GM19463 (cell line): ENCODE results near the gene C2orf81.
"Not testable (repeated sequence)": the region's sequence is repeated elsewhere in the genome, so short reads cannot be mapped to it uniquely, and the experiment has no call there.

ENCODE experiments used
- ATAC-seq: cut with Tn5 transposase; IDR thresholded peaks from one replicate; pipeline ENCODE4 v1.9.1; 2021; ENCODE audit warnings: mild to moderate bottlenecking, moderate library complexity; ENCODE audit not compliant: unreplicated experiment

The C2orf81 gene

GRCh38 chr2:74444498-74445318 is 23.3 kb upstream of the C2orf81 start:
- ATAC-seq: no peak

DNA sequence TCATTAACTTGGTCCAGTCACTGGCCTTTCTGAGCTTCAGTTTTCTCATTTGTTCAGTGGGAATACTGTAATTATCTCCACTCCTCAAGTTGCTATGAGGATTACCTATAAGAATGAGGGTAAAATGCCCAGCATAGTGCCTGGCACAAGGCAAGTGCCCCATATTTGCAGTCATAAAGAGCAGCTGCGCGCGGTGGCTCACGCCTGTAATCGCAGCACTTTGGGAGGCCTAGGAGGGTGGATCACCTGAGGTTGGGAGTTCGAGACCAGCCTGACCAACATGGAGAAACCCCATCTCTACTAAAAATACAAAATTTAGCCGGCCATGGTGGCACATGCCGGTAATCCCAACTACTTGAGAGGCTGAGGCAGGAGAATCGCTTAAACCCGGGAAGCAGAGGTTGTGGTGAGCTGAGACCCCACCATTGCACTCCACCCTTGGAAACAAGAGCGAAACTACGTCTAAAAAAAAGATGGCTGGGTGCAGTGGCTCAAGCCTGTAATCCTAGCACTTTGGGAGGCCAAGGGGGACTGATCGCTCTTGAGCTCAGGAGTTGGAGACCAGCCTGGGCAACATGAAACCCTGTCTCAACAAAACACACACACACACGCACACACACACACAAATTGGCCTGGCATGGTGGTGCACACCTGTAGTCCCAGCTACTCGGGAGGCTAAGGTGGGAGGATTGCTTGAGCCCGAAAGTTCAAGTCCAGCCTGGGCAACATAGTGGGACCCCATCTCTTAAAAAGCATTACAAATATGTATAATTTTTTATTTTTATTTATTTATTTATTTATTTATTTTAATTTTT is 21.3 kb upstream of the C2orf81 start:
- not testable (repeated sequence) for ATAC-seq

- peak; percentile 40 for ATAC-seq
Measured at GRCh38 chr2:74441690-74442482, 20.5 kb upstream of the C2orf81 start, which contains the start of gene RTKN. RTKN (minus strand) TSS chr2:74441937; CDS start chr2:74441816, 121 bp downstream.

DNA sequence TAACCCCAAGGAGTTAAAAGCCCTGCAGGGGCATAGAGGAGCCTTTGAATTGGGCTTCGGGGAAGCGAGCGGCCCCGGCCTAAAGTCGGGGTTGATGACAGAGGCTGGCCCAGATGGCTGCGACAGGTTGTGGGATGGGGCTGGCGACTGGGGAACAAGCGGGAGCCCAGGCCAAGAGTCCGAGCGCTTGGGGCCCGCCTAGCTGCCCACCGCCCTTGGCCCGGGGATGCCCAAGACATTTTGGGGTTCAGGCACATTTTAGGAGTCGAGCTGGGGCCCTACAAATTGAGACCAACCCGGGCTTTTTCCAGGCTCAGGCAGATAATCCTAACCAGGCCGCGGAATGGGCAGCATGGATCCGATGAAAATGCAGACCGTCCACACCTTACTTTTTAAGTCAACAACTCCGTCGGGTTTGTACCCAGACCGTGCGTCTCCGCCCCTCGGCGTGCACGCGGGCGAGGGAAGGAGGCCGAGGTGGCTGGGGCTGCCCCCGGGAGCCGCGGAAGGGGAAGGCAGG is 19.8 kb upstream of the C2orf81 start:
- peak; percentile 20 for ATAC-seq

DNA sequence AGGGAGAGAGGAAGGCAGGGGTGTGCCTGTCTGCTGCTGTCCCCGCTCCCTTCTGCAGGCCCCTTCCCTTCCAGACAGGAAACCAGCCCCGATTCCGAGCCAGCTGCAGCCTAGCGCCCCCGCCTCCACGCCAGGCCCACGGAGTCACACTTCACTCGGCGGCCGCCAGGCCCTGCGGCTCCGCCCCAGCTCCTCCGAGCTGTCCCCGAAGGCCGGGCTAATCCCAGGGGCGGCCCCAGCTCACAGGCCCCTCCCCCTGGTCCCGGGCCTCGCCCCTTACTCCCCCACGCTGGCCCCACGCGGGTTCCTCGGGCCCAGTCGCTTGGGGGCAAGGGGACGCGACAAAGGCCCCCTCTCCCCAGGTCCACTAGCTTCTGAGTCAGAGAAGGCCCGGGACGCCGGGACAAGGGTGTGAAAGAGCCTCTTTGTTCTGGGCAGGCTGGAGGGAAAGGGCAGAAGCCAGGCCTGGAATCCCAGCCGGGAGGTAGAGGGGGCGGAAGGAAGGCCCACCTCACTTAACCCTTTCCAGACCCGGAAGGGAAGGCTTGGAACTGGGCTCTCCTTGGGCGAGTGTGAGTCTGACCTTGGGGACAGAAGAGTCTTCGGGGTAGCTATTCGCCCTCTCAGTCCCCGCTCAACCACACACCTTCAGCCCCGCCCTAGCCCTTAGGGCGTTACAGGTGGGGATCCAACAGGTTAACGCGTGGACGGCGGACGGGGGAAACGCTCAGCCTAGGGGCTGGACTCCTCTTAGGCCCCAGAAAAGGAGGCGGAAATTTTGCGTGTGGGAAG is 19.2 kb upstream of the C2orf81 start:
- peak; percentile 82 for ATAC-seq

GRCh38 chr2:74439803-74440377 is 18.5 kb upstream of the C2orf81 start:
- no peak for ATAC-seq

GRCh38 chr2:74439373-74439772 is 18.0 kb upstream of the C2orf81 start:
- no peak for ATAC-seq

- ATAC-seq: no peak
Measured at GRCh38 chr2:74438248-74438647, 16.8 kb upstream of the C2orf81 start.

DNA sequence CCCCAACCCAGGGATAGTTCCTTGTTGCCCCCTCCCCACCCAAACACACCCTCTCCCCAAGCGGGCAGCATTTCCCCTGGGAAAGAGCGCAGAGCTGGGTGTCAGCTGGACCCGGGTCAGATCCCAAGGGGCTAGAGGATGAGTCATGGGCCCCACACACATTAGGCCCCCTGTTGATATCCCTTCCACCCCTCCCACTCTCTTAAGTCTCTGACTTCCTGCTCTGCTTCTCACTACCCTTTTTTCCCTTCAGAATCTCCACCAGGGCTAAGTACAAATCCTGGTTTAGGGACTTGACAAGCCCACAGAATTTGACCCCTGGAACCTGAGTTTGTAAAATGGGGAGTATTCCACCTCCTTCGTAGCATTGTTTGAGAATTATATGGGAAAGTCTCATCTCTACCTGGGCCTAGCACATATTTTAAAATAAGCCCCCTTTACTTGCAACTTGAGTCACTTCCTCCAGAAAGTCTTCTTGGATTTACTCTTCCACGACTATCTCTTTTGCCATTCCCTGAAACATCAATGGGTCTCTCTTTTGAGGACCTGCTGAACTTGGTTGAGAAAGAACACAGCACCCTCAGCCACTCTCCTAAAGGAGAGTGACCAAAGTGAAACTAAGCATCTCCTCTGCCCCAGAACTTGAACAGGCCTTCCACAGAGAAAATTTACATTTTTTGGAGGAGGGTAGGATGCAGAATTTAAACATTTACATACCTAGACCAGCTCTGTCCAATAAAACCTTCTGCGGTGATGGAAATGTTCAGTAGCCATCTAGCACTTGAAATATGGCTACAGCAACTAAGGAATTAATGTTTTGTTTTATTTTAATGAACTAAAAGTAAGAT is 15.7 kb upstream of the C2orf81 start:
- no peak for ATAC-seq

GRCh38 chr2:74436111-74436805 is 14.8 kb upstream of the C2orf81 start:
- no peak for ATAC-seq

DNA sequence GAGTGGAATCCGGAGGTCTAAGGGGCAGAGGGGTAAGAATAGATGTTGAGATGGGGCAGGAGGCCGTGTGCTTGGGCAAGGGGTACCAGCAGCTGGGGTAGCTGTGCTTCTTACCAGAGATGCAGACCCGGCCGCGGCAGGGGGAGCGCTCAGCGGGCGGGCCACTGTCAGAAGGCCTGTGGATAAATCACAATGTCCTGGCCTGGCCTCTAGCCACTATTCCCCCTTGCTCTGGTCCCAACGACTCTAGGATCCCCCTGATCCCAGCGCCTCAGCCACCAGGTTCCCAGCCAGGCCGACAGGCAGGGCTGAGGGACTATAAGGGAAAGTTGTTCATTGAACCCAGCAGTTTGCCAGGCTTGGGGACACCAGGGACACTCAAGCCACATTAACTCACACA is 9.1 kb upstream of the C2orf81 start:
- ATAC-seq: no peak

- ATAC-seq: no peak
Measured at GRCh38 chr2:74429487-74430451, 8.3 kb upstream of the C2orf81 start.

GRCh38 chr2:74428675-74429074 is 7.3 kb upstream of the C2orf81 start:
- ATAC-seq: no peak

DNA sequence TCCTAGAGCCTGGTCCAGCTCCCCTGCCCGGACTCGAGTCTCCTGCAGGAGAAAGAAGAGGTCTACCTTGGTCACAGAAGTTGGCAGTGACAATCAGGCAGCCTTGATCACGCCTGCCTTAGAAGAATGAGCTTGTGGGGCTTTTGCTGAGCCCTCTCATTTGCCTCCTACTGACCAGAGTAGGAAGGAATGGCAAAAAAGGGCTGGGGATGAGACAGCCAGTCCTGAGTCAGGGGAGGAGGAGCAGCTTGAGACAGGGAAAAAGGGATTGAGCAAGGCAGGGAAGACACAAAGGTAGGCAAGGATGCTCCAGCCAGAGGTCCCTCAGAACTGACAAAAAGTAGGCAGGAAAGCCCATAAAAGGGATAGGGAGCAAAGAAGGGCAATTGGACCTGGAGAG is 6.1 kb upstream of the C2orf81 start:
- ATAC-seq: no peak

GRCh38 chr2:74426181-74426758 is 4.9 kb upstream of the C2orf81 start:
- ATAC-seq: no peak

DNA sequence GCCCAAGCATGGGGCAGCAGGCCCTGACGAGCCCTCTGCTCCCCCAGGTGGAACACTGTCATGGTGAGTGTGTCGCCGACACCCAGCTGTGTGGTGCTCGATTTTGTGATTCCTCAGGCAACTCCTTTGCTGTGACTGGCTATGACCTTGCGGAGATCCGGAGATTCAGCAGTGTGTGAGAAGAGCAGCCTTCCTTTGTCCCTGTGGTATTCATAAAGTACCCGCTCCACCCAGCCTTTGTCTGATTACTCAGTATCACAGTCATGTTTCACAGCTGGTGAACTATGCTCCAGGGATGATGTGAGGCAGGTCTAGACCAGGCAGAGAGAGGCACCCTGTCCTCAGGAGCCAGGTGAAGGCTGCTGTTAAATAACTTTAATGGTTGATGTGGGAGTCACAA is 4.1 kb upstream of the C2orf81 start:
- ATAC-seq: no peak

- no peak for ATAC-seq
Measured at GRCh38 chr2:74424995-74425406, 3.6 kb upstream of the C2orf81 start.
